Ureter (tissue), 1 donor: Measurements from ENCODE around the gene CHKB. TPM values are rescaled to one million over a fixed set of nuclear protein-coding genes. Genes with fewer than 3 reads are reported as not detected.

Experiments used
- DNase-seq: peaks from one replicate; pipeline ENCODE4 v3.0.0-alpha.2; 2020; ENCODE audit warnings: low spot score
- total RNA-seq: library from RNA; stranded (reverse); gene quantifications from one replicate; pipeline ENCODE4 v1.2.4, GENCODE V29; 2023
- donor health status: DM: yes; HTN: yes; CAD: no.

CHKB gene
- total RNA-seq, 1 donor from 2014 or later, result 98.0 TPM

DNA sequence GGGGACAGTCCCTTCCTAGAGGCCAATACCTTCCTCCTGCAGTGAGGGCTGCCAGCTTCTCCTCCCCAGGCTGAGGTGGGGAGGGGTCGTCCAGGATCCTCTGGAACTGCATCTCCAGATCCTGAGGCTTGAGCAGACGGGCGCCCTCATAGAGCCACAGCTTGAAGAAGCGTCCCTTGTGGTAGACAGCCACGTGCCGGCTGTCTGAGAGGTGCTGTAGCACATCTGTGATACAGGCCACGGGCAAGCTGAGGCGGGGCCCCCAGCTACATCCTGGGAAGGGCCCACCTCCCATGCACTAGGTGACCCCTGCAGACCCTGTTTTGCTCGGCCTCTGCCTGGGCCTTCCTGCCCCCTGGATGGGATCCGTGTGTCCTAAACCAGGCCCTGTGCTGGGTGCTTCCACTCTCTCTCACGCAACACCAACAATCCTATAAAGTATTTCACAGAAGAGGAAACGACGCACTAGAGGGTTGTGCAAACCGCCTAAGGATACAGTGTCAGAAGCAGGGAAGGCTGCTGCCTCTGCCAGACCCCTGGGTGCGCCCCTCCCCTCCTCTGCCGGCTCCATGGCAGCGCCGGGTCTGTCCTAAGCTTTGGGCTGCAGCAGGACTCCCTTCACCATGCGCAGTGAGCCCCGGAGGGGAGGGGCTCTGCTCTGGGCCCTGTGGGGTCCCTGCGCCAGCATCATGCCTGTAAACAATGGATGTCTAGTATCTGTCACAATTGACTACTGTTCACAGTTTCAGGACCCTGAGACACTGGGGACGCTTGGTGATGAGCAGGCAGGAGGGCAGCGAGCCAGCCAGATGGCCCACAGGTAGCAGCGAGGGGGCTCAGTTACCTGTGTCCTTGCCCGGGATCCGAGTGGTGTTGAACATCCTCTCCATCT, 8.9 kb downstream of the CHKB start:
- DNase-seq, result no peak

DNA sequence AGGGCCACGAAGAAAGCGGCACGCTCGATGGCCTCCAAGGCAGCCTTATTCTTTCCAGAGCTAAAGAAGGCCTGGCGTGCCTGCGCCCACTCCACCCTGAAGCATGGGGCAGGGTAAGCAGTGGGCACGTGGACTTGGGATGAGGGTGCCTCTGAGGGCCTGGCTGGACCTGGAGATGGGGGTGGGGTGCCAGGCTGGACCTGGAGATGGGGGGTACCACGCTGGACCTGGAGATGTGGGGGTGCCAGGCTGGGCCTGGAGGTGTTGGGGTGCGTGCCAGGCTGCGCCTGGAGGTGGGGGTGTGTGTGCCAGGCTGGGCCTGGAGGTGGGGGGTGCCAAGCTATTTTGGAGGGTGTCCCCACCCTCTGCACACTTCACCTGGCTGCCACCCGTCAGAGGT, 9.7 kb downstream of the CHKB start:
- DNase-seq, result no peak

DNA sequence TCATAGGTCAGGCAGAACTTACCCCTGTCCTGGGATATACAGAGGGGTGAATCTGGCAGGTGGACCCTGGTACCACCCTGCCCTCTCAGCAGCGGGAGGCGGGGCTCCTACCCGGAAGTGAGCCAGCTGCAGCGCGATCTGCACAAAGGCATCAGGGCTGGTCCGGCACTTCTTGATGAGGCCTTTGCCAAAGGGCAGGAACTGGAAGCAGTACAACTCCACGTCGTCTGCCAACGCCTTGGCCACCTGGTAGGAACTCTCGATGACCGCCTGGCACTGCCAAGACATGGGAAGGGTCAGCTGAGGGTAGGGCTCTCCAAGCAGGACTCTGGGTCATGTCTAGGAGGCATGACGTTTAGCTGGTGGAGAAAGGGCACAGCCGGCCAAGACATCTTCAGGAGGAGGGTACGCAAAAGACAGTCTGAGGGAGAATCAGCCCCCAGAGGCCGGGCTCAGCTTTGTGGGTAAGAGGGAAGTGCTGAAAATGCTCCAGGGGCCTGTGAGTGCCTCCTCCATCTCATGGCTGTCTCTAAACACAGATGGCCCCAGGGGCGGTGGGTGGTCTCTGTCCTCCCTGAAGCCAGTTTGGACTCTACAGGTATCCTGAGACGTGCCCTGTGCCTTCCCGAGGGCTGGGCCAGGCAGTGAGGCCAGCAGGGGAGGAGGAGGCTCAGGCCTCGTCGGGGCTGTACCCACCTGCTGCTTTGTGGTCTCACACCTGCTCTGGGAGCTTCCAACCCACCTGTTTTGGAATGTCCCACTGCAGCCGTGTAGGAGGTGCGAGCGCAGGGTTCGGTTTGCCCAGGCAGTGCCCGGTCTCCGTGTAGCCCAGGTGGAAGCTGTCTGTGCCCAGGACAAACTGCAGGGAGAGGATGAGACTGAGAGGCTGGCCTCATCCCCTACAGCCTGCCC, 11.1 kb downstream of the CHKB start:
- no peak for DNase-seq

DNA sequence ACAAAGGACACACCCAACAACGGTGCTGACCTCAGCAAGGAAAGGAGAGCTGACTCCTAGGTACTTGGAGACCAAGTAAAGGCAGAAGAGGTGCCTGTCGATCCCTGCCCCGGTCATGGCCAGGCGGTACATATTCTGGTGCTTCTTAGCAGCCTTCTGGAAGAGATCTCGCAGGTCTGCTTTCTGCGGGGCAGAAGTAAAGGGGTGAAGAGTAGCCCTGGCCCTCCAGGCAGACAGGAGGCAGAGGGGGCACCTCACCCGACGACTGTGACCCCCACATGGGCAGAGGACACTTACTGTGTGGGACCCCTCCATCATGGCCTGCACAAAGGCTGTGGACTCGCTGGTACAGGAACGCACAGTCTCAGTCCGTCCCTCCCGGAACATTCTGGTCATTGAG, 11.8 kb downstream of the CHKB start:
- DNase-seq, result no peak

DNA sequence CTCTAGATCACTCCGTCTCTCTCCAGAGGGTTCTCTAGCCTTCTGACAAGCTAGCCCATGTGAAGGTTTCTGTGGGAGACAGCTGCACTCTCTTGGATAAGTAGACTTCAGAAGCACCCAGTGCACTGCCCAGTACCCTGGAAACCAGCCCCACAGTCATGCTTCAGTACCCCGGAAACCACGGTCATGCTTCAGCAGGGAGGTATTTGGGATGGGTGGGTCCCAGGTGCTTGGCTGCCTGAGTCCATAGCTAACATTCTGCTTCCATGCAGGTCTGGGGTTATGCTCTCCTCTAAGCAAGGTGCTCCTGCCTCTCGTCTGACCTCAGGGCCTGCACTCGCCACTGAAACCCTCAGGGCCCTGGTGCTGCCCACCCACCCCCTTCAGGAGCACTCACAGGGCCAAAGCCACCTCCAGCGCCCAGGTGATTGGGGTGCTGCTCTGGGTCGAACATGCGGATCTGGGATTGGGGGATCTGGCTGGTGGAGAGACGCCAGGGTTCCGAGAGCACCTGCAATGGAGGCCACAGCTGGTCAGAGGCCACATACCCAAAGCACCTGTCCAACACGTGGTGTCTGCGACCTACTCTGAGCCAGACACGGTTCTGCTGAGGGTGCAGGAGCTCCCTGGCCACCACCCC, 12.6 kb downstream of the CHKB start:
- DNase-seq, result no peak

DNA sequence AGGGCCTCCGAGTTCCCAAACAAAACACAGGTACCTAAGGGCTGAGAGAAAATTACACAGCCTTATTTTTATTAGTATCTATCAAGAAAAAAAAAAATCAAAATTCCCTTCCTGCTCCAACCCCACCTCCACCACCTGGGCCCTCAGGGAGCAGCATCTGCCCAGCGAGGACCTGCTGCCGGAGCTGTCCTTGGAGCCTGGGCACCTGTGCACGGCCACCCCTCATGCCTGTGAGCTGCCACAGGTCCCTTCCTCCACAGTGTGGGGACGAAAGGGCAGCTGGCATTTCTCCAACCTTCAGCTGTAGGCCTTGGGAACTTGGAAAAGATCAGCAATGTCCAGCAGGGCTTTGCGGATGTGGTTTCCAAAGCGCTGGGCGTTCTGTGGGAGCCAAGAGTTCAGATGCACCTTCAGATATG, 13.6 kb downstream of the CHKB start:
- no peak for DNase-seq

DNA sequence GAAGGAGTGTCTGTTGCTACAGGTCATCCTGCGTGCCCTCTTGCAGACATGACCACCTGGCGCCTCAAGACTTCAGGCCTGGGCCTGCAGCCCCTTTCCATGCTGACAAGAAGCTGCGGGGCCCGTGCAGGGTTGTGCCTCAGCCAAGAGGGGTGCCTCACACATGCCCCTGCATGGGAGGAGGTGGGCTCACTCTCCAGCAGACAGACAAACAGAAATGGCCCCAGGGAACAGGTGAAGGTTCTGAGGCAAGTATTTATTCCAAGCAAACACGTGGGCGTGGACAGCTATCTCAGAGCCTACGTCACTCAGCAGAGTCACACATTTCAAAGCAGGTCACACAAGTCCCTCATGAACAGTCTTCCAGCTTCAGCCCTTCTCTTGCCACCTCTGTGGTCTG, 14.0 kb downstream of the CHKB start:
- DNase-seq, result no peak

DNA sequence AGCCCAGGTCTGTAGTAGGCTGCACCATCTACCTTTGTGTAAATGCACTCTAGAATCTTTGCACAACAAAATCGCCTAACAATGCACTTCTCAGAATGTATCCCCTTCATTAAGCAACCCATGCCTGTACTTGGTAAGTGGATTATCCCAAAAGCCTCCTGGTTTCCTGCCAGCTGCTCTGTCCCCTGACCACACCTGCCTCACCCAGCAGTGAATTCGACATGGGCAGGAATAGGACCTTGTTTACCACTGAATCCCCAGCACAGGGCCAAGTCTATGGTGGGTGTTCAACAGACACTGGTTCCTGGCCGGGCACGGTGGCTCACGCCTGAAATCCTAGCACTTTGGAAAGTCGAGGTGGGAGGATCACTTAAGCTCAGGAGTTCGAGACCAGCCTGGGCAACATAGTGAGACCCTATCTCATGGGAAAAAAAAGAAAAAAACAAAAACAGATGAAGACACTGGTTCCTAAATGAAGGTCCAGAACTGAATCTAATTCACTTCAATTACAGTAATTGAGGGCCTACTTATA, 14.9 kb downstream of the CHKB start:
- no peak for DNase-seq

DNA sequence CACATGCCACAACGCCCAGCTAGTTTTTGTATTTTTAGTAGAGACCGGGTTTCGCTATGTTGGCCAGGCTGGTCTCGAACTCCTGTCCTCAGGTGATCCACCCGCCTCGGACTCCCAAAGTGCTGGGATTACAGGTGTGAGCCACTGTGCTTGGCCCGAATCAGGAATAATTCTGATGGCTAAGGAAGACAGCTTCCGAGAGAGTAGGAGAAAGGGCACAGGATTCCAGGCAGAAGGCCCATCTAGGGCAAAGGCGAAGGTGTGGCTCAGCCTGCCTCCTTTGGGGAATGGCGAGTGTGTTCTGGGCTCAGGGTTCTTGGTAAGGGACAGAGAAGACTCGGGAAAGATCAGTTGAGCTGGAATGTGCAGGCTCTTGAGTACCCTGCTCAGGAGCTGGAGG, 18.4 kb downstream of the CHKB start:
- no peak for DNase-seq

DNA sequence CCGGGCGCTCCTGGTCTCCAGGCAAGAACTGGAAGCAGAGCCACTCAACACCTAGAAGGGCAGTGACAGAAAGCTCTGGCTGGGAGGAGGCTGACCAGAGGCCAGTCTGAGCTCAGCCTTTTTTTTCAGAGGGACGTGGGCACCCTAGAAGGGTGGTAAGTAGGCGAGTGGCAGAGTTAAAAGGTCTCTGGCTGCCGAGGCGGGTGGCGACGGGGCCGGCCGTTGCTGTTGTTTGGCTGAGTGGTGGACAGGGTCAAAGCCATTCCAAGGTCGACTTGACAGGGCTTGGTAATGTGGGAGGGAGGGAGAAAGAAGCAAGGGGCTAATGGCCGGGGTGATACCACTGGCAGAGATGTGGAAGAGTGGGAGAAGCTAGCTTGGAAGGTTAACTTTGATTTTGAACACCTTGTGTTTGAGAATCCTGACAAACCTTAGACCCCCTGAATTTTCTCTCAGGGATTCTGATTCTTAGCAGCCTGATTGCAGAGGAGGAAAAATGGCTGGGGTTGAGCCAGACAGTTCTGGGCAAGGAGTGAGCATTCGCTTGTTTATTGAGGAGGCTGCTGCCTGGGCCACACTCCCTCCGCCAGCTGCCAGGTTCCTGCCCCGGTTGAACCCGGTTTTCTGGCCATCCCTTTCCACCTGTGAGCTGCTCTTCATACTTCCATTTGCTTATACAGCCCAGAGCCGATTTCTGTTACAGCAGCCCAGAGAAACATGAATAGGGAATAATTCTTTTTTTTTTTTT, 19.1 kb downstream of the CHKB start:
- DNase-seq, result no peak

DNA sequence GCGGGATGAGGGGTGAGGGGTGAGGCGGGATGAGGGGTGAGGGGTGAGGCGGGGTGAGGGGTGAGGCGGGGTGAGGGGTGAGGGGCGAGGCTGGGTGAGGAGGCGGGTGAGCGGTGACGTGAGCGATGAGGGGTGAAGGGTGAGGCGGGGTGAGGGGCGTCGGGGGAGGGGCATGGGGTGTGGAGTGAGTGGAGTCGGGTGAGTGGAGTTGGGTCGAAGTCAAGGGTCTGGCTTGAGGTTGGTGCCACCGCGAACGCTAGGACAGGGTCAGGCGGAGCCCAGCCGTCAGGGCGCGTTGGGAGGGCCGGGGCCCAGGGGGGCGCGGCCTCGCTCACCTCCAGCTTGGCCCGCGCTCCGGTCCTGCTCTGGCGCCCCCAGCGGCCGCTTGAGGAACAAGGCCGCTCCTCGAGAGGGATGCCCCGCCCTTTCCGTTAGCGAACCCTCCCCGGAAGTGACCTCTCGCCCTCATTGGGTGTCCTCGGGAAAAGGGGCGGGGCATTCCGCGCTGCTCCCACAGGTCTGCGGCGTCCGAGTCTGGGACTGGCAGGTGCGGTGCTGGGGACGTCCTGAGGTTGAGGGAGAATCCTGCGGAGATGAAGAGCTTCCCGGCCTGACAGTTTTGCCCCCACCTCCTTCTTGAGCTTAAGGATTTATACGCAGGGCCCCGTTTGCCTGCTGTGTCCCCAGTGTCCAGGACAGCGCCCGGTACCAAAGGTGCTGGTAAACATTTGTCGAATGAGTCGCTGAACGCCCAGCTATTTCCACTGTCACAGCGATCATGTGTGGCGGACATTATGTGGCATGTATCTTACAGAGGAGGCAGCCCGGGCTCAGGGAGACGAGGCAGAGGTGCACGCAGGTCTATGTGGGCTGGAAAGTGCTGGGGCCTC, 19.9 kb downstream of the CHKB start, which contains the start of gene SYCE3:
SYCE3 (minus strand) TSS at position 397 of the 890 bp plus-strand sequence. CDS start 6,514 bp downstream, outside the sequence.
- peak; percentile 97 for DNase-seq

DNA sequence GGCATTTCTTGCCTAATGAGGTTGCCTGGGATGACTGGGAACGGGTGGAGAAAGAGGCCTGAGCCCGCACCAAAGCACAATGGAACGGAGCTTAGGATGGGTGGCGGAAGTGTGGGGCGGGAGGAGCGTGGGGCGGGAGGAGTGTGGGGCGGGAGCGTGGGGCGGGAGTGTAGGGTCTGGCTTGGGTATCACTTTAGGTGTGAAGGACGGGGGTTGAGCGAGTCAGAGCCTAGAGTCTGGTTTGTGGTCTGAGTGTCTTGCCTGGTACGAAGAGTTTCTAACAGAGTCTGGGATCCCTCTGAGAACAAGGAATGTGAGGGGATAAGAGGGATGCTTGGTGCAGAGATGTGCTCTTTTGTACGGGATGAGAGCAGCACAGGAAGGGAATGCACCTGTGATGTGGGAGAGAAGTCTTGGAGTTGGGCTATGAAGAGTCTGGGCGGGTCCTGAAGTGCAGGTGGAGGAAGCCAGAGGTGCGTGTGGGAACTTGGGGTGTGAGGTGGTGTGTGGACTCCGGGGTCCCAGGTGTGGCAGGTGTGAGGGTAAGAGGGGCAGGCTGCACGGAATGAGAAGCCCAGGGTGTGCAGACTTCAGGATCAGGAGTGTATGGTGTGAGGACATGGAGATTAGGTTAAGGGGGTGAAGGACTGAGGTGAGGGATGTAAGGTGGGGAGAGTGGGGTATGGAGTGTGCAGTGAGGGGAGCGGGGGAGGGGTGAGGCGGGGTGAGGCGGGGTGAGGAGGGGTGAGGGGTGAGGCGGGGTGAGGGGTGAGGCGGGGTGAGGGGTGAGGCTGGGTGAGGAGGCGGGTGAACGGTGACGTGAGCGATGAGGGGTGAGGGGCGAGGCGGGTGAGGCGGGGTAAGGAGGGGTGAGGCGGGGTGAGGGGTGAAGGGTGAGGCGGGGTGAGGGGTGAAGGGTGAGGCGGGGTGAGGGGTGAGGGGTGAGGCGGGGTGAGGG, 21.0 kb downstream of the CHKB start:
- no peak for DNase-seq

DNA sequence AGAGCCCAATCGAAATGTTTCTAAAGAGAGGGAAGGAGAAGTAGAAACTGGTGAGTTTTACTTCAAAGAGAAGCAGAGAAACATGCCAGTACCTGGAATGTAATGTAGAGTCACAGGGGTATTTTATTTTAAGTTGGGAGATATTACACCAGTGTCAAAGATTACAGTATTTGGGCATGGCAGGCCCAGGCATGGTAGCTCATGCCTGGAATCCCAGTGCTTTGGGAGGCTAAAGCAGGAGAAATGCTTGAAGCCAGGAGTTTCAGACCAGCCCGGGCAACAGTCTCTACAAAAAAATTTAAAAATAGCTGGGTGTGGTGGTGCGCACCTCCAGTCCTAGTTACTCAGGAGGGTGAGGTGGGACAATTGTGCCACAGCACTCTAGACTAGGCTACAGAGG, 22.6 kb downstream of the CHKB start:
- DNase-seq, result no peak

DNA sequence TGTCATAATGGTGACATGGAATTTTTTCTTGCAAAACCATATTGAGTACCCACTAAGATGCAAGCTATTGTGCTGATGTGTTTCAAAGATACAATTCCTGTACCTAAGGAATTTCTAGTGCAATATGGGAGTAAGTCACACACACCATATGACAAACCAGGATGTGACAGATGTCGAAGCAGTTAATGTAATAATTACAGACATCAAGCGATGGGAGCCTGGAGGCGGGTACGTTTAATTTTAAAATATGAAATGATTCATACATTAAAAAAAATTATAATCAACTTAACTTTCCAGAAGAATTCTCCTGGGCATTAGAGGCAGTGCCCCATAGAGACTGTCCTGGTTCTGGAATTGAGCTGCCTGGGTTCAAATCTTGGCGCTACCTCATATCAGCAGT, 25.9 kb downstream of the CHKB start:
- no peak for DNase-seq

DNA sequence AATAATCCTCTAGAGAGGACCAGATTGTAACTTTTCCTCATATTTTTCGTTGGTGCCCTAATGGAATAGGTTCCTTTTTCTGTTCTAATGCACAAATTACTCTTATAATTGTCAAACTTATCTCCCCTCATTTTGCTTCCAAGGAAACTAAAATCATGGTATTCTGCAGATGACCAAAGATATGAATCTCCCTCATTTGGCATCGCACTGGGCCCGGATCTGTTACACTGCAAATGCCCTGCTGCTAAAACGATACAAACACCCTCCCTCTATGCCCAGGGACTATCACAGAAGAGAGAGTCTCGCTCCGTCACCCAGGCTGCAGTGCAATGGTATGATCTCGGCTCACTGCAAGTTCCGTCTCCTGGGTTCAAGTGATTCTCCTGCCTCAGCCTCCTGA, 29.3 kb downstream of the CHKB start:
- DNase-seq, result no peak

DNA sequence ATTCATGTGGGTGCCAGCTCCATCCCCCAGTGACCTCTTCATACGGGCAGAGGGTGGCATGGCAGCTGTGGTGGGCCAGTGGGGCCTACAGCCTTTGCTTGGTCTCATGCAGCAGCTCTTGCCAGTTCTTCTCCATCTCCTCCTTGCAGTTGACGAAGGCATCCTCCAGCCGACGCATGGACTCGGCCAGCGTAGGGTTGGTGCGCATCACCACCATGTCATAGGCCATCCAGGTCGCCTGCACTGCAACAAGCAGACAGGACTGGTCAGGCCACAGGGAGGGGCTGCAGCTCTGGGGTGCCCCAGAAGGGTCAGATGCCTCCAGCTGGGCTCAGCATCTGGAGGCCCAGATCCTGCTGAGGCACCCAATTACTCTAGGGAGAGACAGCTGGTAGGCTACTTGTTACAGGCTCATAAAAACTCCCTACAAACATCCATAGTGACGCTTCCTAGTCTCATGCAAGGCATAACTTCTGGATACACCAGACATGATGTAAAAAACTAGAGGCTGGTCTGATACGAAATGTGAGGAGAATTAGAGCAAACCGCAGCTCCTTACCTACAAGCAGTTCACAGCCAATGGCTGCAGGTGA, 31.4 kb downstream of the CHKB start:
- DNase-seq, result no peak

DNA sequence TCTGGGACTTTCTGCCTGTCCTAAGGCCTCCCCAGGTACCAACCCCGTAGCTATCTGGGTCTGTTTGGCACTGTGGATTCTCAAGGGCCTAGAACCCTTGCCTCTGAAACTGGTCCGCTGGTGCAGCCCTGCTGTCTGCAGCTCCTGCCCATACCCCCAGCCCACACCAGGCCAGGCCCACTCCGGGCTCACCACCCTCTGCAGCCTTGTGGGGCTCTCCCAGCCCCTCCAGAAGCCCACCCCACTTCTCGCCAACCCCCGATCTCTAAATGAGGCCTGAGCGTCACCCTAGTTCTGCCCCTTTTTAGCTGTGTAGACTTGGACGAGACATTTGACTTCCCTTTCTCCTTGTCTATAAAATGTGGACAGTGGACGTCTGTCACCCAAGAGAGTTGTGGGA, 32.3 kb downstream of the CHKB start:
- DNase-seq, result no peak
